OCI-LY3 (cell line): ENCODE measurements around the gene PTPRU.

ENCODE experiments used
- CTCF ChIP-seq: fragments of 200-600, 300-600 bp; sonication (generic); IDR thresholded peaks from 2 replicates; pipeline ENCODE4 v1.5.1; 2014; ENCODE audit warnings: antibody characterized with exemption, low read length, low read depth
- EZH2phosphoT487 ChIP-seq: fragments of 200-600 bp; shearing (Covaris generic); IDR thresholded peaks from 2 replicates; pipeline ENCODE4 v1.6.1; 2018; ENCODE audit warnings: antibody characterized with exemption, mixed run types, low read depth

- TF ChIP-seq CTCF (no peak), EZH2phosphoT487 (no peak)
Observed at GRCh38 chr1:29319300-29320110, 83.2 kb downstream of the PTPRU start.
